HG03159 (cell line): ENCODE data around the gene MYO1H.
"Not testable (repeated sequence)": the region's sequence is repeated elsewhere in the genome, so short reads cannot be mapped to it uniquely, and the experiment has no call there.

Source experiments
- ATAC-seq: cut with Tn5 transposase; IDR thresholded peaks from one replicate; pipeline ENCODE4 v1.9.1; 2021; ENCODE audit warnings: mild to moderate bottlenecking, moderate library complexity; ENCODE audit not compliant: unreplicated experiment

Gene MYO1H

GRCh38 chr12:109347589-109347988 lies at the start of gene MYO1H:
MYO1H (plus strand) TSS chr12:109347900; CDS start chr12:109347961, 61 bp downstream.
- no peak for ATAC-seq

- no peak for ATAC-seq
Observed at GRCh38 chr12:109299849-109300248, 47.9 kb upstream of the MYO1H start.

- ATAC-seq: no peak
Observed at GRCh38 chr12:109301643-109302168, 46.0 kb upstream of the MYO1H start.

GRCh38 chr12:109302358-109302757 lies 45.3 kb upstream of the MYO1H start:
- no peak for ATAC-seq

- ATAC-seq: no peak
Observed at GRCh38 chr12:109302770-109303169, 44.9 kb upstream of the MYO1H start.

GRCh38 chr12:109304485-109304884 lies 43.2 kb upstream of the MYO1H start:
- no peak for ATAC-seq

- no peak for ATAC-seq
Observed at GRCh38 chr12:109305547-109305946, 42.2 kb upstream of the MYO1H start.

- ATAC-seq: no peak
Observed at GRCh38 chr12:109307051-109307450, 40.6 kb upstream of the MYO1H start.

GRCh38 chr12:109308534-109309380 lies 38.9 kb upstream of the MYO1H start, which contains the start of gene FOXN4:
FOXN4 (minus strand) TSS chr12:109309284; CDS start chr12:109308321, 963 bp downstream.
- ATAC-seq: no peak

- ATAC-seq: no peak
Observed at GRCh38 chr12:109309381-109310246, 38.1 kb upstream of the MYO1H start.

- no peak for ATAC-seq
Observed at GRCh38 chr12:109310247-109311125, 37.2 kb upstream of the MYO1H start.

- ATAC-seq: not testable (repeated sequence)
Observed at GRCh38 chr12:109321294-109321693, 26.4 kb upstream of the MYO1H start.

- no peak for ATAC-seq
Observed at GRCh38 chr12:109329003-109329402, 18.7 kb upstream of the MYO1H start.

GRCh38 chr12:109329686-109330085 lies 18.0 kb upstream of the MYO1H start:
- no peak for ATAC-seq

GRCh38 chr12:109330282-109331230 lies 17.1 kb upstream of the MYO1H start:
- ATAC-seq: no peak

- no peak for ATAC-seq
Observed at GRCh38 chr12:109331301-109331952, 16.3 kb upstream of the MYO1H start.

- ATAC-seq: no peak
Observed at GRCh38 chr12:109334887-109335286, 12.8 kb upstream of the MYO1H start.

- no peak for ATAC-seq
Observed at GRCh38 chr12:109336593-109336992, 11.1 kb upstream of the MYO1H start.

- no peak for ATAC-seq
Observed at GRCh38 chr12:109343677-109344076, 4.0 kb upstream of the MYO1H start.
